ENCODE measurements around the gene GATD1.
A peak's percentile ranks its signal among the peaks of the same experiment; 100 is the strongest.

GATD1 gene, protein sequence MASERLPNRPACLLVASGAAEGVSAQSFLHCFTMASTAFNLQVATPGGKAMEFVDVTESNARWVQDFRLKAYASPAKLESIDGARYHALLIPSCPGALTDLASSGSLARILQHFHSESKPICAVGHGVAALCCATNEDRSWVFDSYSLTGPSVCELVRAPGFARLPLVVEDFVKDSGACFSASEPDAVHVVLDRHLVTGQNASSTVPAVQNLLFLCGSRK

DNA sequence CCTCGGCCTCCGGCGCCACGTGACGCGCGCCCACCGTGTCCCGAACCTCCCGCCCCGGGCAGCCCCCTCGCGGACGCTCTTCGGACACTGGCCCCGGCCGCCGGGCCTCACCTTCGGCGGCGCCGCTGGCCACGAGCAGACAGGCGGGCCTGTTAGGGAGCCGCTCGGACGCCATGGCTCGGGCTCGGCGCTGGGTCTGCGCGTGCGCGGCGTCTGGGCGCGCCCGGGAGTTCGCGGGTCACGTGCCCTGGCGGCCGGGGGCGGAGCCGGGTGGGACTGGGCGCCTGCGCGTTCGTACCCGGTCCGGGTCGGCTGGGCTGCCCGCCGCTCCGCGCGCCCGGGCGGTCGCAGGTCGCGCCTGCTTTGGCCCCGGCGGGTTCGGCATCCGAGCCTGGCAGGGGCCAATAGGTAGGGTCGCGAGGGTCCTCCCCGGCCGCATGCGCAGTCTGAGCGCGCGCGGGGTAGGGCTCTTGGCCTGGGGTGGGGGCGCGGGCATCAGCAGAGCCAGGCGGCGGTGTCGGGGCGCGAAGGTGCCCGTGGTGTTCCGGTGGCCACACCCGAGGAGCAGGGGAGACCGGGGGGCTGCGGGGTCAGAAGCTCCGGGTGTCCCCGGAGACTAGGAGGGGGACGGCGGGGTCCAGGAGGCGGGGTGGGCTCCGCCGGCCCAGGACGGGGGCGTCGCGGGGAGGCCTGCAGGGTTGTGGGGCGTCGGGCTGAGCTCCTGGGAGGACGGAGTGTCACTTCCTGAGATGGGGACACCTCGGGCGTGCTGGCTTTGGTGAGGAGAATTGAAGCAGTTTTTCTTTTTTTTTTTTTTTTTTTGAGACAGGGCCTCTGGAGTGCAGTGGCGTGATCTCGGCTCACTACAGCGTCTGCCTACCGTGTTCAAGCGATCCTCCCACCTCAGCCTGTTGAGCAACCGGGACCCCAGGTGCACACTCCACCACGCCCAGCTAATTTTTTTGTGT is at the start of gene GATD1:
Gene GATD1 (minus strand): TSS at position 200 of the 968 bp plus-strand sequence. CDS start 25 bp downstream, at position 175.
- DNase-seq (ENCODE audit: low read depth) = no peak
- TF ChIP-seq, protein P1, sequence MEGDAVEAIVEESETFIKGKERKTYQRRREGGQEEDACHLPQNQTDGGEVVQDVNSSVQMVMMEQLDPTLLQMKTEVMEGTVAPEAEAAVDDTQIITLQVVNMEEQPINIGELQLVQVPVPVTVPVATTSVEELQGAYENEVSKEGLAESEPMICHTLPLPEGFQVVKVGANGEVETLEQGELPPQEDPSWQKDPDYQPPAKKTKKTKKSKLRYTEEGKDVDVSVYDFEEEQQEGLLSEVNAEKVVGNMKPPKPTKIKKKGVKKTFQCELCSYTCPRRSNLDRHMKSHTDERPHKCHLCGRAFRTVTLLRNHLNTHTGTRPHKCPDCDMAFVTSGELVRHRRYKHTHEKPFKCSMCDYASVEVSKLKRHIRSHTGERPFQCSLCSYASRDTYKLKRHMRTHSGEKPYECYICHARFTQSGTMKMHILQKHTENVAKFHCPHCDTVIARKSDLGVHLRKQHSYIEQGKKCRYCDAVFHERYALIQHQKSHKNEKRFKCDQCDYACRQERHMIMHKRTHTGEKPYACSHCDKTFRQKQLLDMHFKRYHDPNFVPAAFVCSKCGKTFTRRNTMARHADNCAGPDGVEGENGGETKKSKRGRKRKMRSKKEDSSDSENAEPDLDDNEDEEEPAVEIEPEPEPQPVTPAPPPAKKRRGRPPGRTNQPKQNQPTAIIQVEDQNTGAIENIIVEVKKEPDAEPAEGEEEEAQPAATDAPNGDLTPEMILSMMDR (conservative IDR thresholded peaks at IDR 0.05; ENCODE audit: low read depth, low read length) = no peak

DNA sequence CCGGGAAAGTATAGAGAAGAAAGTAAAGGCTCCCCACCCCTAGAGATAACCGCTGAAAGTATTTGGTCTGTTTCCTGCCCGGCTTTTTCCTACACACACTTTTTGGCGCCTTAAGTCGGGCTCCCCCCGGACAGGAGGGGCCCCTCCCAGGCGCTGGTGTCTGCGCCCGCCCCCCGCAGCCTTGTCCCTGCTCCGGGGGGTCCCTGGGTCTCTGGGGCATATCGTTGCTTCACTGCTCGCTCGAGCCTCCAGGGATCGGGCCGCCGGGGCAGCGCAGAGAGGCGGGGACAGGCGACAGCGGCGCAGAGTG is 49.5 kb upstream of the GATD1 start:
- TF ChIP-seq, protein P1 (conservative IDR thresholded peaks at IDR 0.05; ENCODE audit: low read depth, low read length) = no peak
- H3K4me3 ChIP-seq (ENCODE audit: low read length) = peak overlapping the region; percentile 44

More for the DNA sequence above, at the start of gene GATD1:
- peak within 1 kb of the TSS; percentile 72 for H3K4me3 ChIP-seq (ENCODE audit: low read length)

DNA sequence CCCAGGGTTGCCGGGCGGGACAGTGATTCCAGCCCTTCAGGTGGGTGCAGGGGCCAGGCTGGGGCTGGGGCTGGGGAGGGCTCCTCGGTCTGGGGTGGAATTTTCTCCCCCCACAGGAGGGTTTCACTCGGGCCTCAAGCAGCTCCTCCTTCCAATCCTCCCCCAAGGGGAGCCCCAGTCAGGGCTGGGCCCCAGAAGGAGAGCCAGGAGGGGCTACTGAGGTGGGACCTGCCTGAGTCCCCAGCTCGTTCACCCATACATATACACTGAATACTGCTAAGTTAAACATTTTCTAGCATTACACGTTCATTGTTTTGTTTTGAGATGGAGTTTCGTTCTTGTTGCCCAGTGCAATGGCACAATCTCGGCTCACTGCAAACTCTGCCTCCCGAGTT is 48.9 kb upstream of the GATD1 start:
- TF ChIP-seq, protein P1 (conservative IDR thresholded peaks at IDR 0.05; ENCODE audit: low read depth, low read length) = no peak
- H3K4me3 ChIP-seq (ENCODE audit: low read length) = no peak overlapping the region
- DNase-seq (ENCODE audit: low read depth) = no peak

More for the DNA sequence above, 49.5 kb upstream of the GATD1 start:
- DNase-seq (ENCODE audit: low read depth) = no peak

DNA sequence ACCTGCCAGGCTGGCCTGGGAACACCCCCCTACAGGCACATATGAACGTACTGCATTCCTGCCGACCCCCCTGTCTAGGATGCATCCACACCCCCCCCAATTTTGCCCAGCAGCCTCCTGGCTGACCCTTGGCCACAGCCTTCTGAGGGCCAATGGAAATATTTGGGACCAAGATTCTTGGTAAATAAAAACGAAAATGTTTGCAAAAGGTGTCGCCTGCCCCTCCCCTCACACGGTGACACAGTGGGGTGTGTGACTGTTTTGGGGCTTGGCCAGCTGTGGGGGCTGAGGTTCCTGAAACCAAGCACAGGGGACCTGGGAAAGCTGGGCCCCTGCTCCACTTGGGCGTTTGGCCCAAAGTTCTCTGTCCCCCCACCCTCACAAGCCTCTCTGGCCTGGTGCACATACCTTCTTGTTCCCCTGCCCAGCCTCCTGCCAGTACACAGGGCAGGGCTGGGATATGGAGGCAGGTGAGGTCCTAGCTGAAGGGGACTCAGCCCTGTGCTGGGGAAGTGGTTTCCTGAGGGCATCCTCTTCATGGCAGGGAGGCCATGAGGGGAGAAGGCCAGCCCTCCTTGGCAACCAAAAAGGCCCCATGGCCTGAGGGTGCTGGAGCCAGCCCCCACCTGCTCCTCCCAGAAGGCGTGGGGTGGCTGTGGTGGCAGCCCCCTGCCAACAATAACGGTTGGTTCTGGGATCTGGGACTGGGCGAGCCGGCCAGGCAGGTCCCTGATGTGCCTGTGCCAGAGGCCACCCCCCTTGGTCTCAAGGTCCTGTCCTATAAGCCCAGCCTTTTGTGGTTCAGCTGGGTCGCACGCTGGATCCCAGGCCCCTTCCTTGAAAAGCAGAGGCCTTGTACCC is 48.3 kb upstream of the GATD1 start:
- TF ChIP-seq, protein P1 (conservative IDR thresholded peaks at IDR 0.05; ENCODE audit: low read depth, low read length) = no peak
- no peak overlapping the region for H3K4me3 ChIP-seq (ENCODE audit: low read length)
- DNase-seq (ENCODE audit: low read depth) = no peak

DNA sequence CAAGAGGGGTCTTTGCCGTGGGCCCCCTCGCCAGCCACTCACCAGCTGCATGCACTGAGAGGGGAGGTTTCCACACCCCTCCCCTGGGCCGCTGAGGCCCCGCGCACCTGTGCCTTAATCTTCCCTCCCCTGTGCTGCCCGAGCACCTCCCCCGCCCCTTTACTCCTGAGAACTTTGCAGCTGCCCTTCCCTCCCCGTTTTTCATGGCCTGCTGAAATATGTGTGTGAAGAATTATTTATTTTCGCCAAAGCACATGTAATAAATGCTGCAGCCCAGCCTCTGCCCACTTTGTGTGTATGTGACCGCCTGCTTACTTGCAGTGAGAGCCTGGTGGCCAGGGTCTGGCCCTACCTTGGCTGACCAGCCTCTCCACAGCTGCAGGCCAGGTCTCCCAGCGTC is 47.7 kb upstream of the GATD1 start:
- no peak overlapping the region for H3K4me3 ChIP-seq (ENCODE audit: low read length)
- no peak for DNase-seq (ENCODE audit: low read depth)
- TF ChIP-seq, protein P1 (conservative IDR thresholded peaks at IDR 0.05; ENCODE audit: low read depth, low read length) = no peak

DNA sequence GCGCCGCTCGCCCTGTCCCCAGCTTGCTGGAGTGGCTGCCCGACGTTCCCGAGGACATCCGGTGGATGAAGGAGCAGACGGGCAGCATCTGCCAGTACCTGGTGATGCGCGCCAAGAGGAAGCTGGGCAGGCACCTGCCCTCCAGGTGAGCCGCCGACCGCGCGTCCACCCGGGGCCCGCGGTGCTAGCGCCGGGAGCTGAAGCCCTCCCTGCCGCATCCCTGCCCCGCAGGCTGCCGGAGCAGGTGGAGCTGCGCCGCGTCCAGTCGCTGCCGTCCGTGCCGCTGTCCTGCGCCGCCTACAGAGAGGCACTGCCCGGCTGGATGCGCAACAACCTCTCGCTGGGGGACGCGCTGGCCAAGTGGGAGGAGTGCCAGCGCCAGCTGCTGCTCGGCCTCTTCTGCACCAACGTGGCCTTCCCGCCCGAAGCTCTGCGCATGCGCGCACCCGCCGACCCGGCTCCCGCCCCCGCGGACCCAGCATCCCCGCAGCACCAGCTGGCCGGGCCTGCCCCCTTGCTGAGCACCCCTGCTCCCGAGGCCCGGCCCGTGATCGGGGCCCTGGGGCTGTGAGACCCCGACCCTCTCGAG is 47.1 kb upstream of the GATD1 start:
- H3K4me3 ChIP-seq (ENCODE audit: low read length) = no peak overlapping the region
- TF ChIP-seq, protein P1 (conservative IDR thresholded peaks at IDR 0.05; ENCODE audit: low read depth, low read length) = no peak
- DNase-seq (ENCODE audit: low read depth) = no peak
